ENCODE results near the gene RND2.
"Not testable (repeated sequence)": the region's sequence is repeated elsewhere in the genome, so short reads cannot be mapped to it uniquely, and the experiment has no call there.

GRCh38 chr17:42975701-42976100, 49.3 kb upstream of the RND2 start:
- not testable (repeated sequence) for TF ChIP-seq CTCF (IDR thresholded peaks at IDR 0.05; ENCODE audit: insufficient read depth, low read length); POLR2AphosphoS5 (IDR thresholded peaks at IDR 0.05; ENCODE audit: low read depth); REST (IDR thresholded peaks at IDR 0.05; ENCODE audit: insufficient replicate concordance, low read depth)
